GM21825 (cell line): ENCODE results near the gene ZNF396.

Source experiments
- ATAC-seq: cut with Tn5 transposase; IDR thresholded peaks from one replicate; pipeline ENCODE4 v1.9.1; 2021; ENCODE audit warnings: mild to moderate bottlenecking, moderate library complexity; ENCODE audit not compliant: unreplicated experiment

The ZNF396 gene

GRCh38 chr18:35376742-35377695, at the start of gene ZNF396:
TSS of gene ZNF396 (minus strand) at chr18:35377337. CDS start at chr18:35374292, 3,045 bp downstream.
- ATAC-seq: peak; percentile 85

- no peak for ATAC-seq
These were observed 49.6 kb upstream of the ZNF396 start for GRCh38 chr18:35426786-35427185.

GRCh38 chr18:35424356-35424755, 47.2 kb upstream of the ZNF396 start:
- ATAC-seq: no peak

GRCh38 chr18:35422237-35422636, 45.1 kb upstream of the ZNF396 start:
- ATAC-seq: no peak

DNA sequence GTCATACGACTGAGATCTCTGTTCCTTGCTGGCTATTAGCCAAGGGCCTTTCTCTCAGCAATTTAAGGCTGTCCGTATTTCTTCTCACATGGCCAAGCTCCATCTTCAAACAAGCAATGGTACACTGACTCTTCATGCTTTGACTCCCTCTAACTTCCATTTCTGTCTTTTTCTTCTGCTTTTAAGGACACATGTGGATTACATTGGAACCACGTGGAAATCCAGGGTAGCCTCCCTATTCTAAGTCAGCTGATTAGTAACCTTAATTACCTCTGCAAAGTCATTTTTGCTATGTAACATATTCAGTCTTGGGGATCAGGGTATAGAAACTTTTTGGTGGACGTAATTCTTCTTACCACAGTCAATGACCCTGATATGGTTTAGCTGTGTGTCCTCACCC, 41.5 kb upstream of the ZNF396 start:
- ATAC-seq: no peak

DNA sequence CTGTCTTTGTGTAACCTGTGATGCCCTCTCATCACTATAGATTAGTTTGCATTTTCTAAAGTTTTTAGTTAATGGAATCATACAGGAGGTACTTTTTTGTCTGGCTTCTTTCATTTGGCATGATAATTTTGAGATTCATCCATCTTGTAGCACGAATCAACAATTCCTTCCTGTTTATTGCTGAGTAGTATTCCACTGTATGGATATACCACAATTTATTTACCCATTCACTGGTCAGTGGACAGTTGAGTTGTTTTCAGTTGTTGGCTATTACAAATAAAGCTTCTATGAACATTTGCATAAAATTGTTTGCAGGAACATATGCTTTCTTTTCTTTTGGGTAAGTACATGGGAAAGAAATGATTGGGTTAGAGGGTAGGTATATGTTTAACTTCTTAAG, 40.1 kb upstream of the ZNF396 start:
- no peak for ATAC-seq

DNA sequence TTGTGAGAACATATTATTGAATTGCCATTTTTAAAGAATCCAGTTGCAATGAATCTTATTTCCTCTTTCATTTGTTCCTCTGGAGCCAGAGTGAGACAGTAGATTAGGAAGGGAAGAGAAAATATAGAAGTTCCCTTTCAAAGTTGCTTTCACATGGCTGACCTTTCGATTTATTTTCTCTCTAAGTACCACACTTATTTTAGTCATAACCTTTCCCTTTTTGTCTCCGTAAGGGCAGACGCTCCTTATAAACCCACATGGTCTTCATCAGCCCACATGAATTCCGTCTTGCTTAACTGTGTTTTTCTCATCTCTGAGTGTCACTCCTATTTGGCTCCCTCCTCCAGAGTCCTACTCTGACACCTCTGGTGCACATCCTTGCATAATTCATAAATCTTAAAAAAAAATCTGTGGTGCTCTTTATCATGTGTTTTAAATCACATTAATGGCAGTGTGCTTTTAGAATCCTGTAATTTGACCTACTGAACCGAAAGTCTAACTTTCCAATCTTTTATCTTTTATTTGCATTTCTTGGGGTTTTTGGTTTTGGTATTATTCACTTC, 38.5 kb upstream of the ZNF396 start:
- ATAC-seq: no peak

- ATAC-seq: no peak
These were observed 36.0 kb upstream of the ZNF396 start for GRCh38 chr18:35413163-35413511.

DNA sequence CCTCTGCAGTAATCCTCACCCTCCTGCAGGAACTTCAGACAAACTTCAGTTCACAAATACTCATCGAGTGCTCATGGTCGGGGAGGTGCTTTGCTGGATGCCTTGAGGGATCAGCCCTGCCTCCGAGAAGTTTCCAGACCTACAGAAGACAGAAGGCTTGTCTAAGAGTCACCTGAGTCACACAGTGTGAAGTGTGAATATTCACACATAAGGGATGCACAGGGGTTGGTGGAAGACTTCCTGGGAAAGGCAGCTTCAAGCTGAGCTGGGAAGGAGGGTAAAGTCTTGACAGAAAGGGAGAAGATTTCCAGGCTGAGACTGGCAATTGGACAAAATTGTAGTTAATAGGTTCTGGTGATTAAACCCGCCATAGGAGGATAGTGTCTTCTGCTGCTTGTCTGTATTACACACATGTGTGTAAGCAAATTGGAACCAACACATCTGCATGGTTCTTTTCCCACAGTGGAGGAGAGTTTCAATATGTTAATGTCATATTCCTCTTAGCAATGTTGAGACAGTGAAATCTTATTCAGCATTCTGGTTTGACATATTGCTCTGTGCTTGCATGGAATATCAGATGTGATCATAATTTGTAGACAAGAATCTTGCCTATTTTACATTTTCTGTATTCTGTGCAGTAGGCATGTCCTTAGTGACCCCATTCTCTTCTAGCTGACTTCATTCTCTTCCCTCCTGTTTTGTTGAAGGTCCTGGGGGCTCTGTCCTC, 34.7 kb upstream of the ZNF396 start:
- no peak for ATAC-seq

DNA sequence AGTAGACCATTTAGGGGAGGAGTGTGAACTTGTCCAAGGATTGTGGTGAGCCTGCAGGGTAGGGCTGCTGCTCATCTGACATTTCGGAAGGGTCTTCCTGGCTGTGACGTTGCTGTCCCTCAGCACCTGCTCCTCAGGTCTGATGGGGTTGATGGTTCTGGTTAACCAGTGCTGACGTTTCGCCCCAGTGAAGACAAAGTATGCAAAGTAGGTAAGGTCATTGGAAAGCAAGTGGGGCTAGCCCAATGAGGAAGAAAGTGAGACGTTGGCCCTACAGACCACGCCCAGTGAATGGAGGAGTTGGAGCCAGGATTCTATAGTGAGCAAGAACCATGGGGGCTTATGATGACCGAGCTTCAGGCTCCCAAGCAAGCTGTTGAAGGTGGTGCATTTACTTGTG, 33.4 kb upstream of the ZNF396 start:
- peak; percentile 57 for ATAC-seq

- no peak for ATAC-seq
These were observed 32.8 kb upstream of the ZNF396 start for GRCh38 chr18:35409911-35410310.

DNA sequence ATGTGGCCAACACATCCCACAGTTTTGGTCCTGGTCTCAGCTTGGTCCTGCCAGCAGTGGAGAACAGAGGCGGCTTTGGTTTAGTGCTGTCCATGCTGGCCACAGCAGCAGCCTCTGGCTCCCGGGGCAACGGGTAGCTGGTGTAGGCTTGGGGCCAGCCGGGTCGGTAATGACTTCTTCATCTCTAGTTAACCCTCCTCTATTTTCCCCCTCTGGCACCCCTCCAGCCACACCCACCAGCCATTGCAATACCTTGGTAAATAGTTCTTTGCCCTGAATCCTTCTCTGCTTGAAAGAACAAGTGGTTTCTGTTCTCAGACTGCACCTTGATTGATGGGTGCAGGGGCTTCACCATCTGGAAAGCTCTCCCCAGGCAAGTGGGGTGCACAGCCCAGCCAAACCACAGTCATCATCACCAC, 31.7 kb upstream of the ZNF396 start:
- ATAC-seq: no peak

GRCh38 chr18:35407871-35408481, 30.8 kb upstream of the ZNF396 start:
- ATAC-seq: no peak

- no peak for ATAC-seq
These were observed 29.5 kb upstream of the ZNF396 start for GRCh38 chr18:35406666-35407065.

- no peak for ATAC-seq
These were observed 20.8 kb upstream of the ZNF396 start for GRCh38 chr18:35397976-35398375.

GRCh38 chr18:35393716-35394115, 16.6 kb upstream of the ZNF396 start:
- no peak for ATAC-seq

GRCh38 chr18:35392375-35392774, 15.2 kb upstream of the ZNF396 start:
- no peak for ATAC-seq

DNA sequence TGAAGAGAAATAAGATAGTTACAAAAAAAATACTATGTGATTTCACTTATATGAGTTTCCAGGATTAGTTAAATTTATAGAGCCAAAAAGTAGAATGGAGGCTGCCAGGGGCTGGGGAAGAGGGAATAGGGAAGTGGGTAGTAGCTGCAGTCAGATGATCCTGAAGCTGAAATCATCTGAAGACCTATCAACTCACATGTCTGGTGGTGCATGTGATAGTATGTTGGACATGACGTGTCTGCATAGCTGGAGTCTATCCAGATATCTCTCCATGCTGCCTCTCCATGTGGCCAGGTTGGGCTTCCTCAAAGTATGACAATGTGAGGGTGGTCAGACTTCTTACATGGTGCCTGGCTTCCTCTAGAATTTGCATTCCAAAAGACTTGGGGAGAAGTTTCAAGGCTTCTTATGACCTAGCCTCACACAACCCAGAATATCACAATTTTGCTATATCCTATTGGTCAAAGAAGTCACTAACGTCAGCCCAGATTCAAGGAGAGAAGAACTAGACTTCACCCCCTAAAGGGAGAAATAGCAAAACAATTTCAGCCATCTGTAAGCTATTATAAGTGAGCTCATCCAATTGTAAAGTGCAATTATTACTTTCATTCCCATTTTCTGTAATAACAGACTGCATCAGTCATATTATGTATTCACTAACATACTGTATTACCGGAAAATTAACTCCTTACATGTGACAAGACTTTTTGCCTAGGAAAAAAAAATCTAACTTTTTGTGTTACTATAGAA, 14.0 kb upstream of the ZNF396 start:
- ATAC-seq: no peak

DNA sequence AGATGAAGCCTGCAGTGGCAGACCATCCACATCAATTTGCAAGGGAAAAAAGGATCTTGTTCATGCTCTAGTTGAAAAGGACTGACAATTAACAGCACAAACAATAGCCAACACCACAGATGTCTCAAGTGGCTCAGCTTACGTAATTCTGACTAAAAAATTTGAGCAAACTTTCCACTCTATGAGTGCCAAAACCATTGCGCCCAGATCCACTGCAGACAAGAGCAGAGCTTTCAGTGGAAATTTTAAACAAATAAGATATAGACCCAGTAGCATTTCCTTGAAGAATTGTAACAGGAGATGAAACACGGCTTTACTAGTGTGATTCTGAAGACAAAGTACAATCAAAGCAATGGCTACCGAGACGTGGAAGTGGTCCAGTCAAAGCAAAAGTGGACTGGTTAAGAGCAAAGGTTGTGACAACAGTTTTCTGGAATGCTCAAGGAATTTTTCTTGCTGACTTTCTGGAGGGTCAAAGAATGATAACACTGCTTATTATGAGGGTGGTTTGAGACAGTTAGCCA, 12.0 kb upstream of the ZNF396 start:
- no peak for ATAC-seq

GRCh38 chr18:35387152-35387571, 10.0 kb upstream of the ZNF396 start:
- peak; percentile 15 for ATAC-seq
